Skeletal muscle tissue (tissue), 4 donors: ENCODE results near the gene S100A11. TPM values are rescaled to one million over a fixed set of nuclear protein-coding genes. Genes with fewer than 3 reads are reported as not detected.
A peak's percentile ranks its signal among the peaks of the same experiment; 100 is the strongest.

Source experiments
- H3K27ac ChIP-seq: one replicate; pipeline ENCODE4 v1.7.0; 2013; ENCODE audit warnings: mild to moderate bottlenecking, low read depth, low read length, inconsistent platforms
- H3K27me3 ChIP-seq, 3 donors: one replicate each; pipeline ENCODE4 v1.7.0; 2013; ENCODE audit warnings: low read length in 3 of 3; ENCODE audit not compliant: control insufficient read depth in 3 of 3, insufficient read depth in 3 of 3
- H3K36me3 ChIP-seq, 3 donors: one replicate each; pipeline ENCODE4 v1.7.0; 2013; ENCODE audit warnings: low read length in 3 of 3; ENCODE audit not compliant: control insufficient read depth in 3 of 3, insufficient read depth in 3 of 3
- H3K4me1 ChIP-seq, 3 donors: one replicate each; pipeline ENCODE4 v1.7.0; 2013; ENCODE audit warnings: low read length in 3 of 3, mild to moderate bottlenecking in 3 of 3; ENCODE audit not compliant: control insufficient read depth in 3 of 3, insufficient read depth in 3 of 3
- H3K4me3 ChIP-seq, 3 donors: one replicate each; pipeline ENCODE4 v1.7.0; 2013; ENCODE audit warnings: low read length in 3 of 3
- H3K9ac ChIP-seq, 3 donors: one replicate each; pipeline ENCODE4 v1.7.0; 2013; ENCODE audit warnings: low read length in 3 of 3, mild to moderate bottlenecking in 3 of 3, moderate library complexity in 2 of 3, low read depth in 1 of 3
- H3K9me3 ChIP-seq, 3 donors: one replicate each; pipeline ENCODE4 v1.7.0; 2013; ENCODE audit warnings: low read length in 3 of 3; ENCODE audit not compliant: control insufficient read depth in 3 of 3
- total RNA-seq: library from RNA; depleted of rRNA; stranded (reverse); fragments of >200 nt; gene quantifications from one replicate; pipeline ENCODE4 v1.2.3, GENCODE V29; 2014
- donor health status: Osteomylitis.

S100A11 gene
- total RNA-seq, 1 donor from 2014 or later: 10.4 TPM

GRCh38 chr1:151995774-151996173, 41.0 kb downstream of the S100A11 start:
- Histone ChIP-seq H3K4me3 (no peak overlapping the region), H3K9me3 (no peaks in the 10 kb centered on the region), H3K36me3 (no peaks in the 10 kb centered on the region), H3K27ac (no peak overlapping the region), H3K27me3 (peaks cover 0 to 19% (median 3%) of the 10 kb centered on the region in 3 donors), H3K4me1 (peaks cover 19 to 25% (median 24%) of the 10 kb centered on the region in 3 donors), H3K9ac (no peak overlapping the region)

GRCh38 chr1:151994956-151995355, 41.8 kb downstream of the S100A11 start:
- H3K9ac ChIP-seq: no peak overlapping the region
- peaks cover 0 to 19% (median 3%) of the 10 kb centered on the region in 3 donors for H3K27me3 ChIP-seq
- no peaks in the 10 kb centered on the region for H3K36me3 ChIP-seq
- no peaks in the 10 kb centered on the region for H3K9me3 ChIP-seq
- peaks cover 25 to 32% (median 31%) of the 10 kb centered on the region in 3 donors for H3K4me1 ChIP-seq
- H3K27ac ChIP-seq: peak overlapping the region; percentile 71
- no peak overlapping the region for H3K4me3 ChIP-seq

DNA sequence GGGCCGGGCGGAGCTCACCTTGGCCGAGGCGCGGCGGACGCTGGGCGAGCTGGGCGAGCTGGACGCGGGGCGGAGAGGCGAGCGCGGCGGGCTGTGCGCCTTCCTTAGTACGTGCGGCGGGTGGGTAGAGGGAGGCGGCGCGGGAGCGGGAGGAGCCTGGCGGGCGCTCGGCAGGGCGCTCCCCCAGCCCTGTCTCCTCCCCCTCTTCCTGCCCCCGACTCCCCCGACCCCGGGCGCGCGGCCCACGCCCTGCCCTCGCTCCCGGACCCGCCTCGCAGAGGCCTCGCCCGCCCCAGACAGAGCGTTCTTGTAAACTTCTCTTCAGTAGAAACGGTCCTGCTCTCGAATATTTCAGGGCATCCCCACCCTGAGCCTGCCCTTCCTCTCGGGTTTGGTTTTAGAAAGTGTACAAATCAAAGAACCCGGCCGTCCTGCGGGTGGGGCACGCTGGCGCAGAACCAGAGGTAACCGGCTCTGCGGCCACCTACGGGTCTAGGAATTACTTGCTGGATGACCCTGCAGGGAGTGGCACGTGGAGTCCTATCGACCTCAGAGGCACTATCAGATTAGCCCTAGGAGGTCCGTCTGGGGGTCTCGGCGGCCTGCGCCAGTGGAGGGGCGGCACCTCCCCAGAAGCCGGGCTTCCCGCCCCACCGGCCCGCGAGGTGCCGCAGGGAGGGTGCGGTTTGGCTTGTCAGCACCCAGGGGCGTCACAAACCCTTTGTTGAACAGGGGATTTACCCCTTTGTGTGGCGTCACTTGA, 42.9 kb downstream of the S100A11 start, which contains the start of gene S100A10:
S100A10 (minus strand) TSS at position 126 of the 763 bp plus-strand sequence. CDS start 7,629 bp downstream, outside the sequence.
- H3K4me1 ChIP-seq: peaks cover 34 to 43% (median 42%) of the 10 kb centered on the region in 3 donors
- peaks cover 0 to 19% (median 0%) of the 10 kb centered on the region in 3 donors for H3K27me3 ChIP-seq
- no peaks in the 10 kb centered on the region for H3K36me3 ChIP-seq

DNA sequence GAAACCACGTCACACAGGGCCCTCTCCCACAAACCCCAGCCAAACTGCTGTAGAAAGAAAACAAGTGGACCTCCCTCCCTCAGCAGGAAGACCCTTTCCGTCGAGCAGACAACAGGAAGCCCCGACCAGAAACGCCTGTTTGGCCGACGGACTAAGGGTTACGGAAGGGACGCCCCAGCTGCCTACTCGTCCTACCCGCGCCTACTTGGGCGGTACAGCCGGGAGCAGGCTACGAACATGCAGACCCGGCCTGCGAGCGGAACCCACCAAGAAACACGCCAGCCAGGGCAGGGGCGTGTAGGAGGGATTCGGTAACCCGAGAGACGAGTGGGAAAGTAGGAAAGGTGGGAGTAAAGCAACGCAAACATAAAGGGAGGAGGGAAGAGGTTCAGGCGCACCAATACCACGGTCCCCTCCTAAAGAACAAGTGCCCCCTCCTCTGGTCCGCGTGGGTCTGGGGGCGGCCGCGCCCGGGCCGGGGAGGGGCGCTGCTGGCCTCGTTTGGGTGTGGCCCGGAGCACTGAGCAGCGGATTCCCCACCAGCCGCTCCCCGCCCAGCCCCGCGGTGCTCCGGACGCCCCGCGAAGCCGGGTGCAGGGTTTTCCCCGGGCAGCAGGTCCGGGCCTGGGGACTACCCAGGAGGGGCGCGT, 43.6 kb downstream of the S100A11 start:
- H3K4me3 ChIP-seq: peak overlapping the region; percentile 66 to 89 (median 86)
- H3K4me1 ChIP-seq: peaks cover 38 to 50% (median 49%) of the 10 kb centered on the region in 3 donors

More for the DNA sequence above, 42.9 kb downstream of the S100A11 start, which contains the start of gene S100A10:
- Histone ChIP-seq H3K9me3 (no peaks in the 10 kb centered on the region), H3K9ac (peak within 1 kb of the TSS; percentile 56 to 85 (median 81)), H3K27ac (peak within 1 kb of the TSS; percentile 71), H3K4me3 (peak within 1 kb of the TSS; percentile 66 to 89 (median 86))

GRCh38 chr1:151992303-151993083, 44.3 kb downstream of the S100A11 start:
- peak overlapping the region; percentile 71 for H3K27ac ChIP-seq
- H3K4me3 ChIP-seq: peak overlapping the region; percentile 66 to 89 (median 86)
- H3K36me3 ChIP-seq: no peaks in the 10 kb centered on the region
- H3K4me1 ChIP-seq: peaks cover 38 to 54% (median 52%) of the 10 kb centered on the region in 3 donors
- peaks cover 0 to 19% (median 0%) of the 10 kb centered on the region in 3 donors for H3K27me3 ChIP-seq
- H3K9me3 ChIP-seq: no peaks in the 10 kb centered on the region
- peak overlapping the region; percentile 56 to 85 (median 81) for H3K9ac ChIP-seq

More for the DNA sequence above, 43.6 kb downstream of the S100A11 start:
- H3K27ac ChIP-seq: peak overlapping the region; percentile 71
- H3K36me3 ChIP-seq: no peaks in the 10 kb centered on the region
- no peaks in the 10 kb centered on the region for H3K9me3 ChIP-seq
- peak overlapping the region; percentile 56 to 85 (median 81) for H3K9ac ChIP-seq
- H3K27me3 ChIP-seq: peaks cover 0 to 19% (median 0%) of the 10 kb centered on the region in 3 donors

GRCh38 chr1:151991663-151992302, 45.0 kb downstream of the S100A11 start:
- H3K9ac ChIP-seq: peak overlapping the region; percentile 28 to 85 (median 56)
- peak overlapping the region; percentile 71 for H3K27ac ChIP-seq
- no peaks in the 10 kb centered on the region for H3K36me3 ChIP-seq
- H3K4me1 ChIP-seq: peaks cover 38 to 54% (median 52%) of the 10 kb centered on the region in 3 donors
- peaks cover 0 to 19% (median 0%) of the 10 kb centered on the region in 3 donors for H3K27me3 ChIP-seq
- peak overlapping the region; percentile 66 to 89 (median 86) for H3K4me3 ChIP-seq
- H3K9me3 ChIP-seq: no peaks in the 10 kb centered on the region

GRCh38 chr1:151990856-151991198, 46.0 kb downstream of the S100A11 start:
- Histone ChIP-seq H3K36me3 (peaks cover 0 to 3% (median 2%) of the 10 kb centered on the region in 3 donors), H3K9me3 (no peaks in the 10 kb centered on the region), H3K9ac (peak overlapping the region in 1 of 3 donors; percentile 54), H3K4me3 (peak overlapping the region in 1 of 3 donors; percentile 89), H3K27ac (peak overlapping the region; percentile 55), H3K4me1 (peaks cover 38 to 54% (median 52%) of the 10 kb centered on the region in 3 donors), H3K27me3 (peaks cover 0 to 19% (median 0%) of the 10 kb centered on the region in 3 donors)

GRCh38 chr1:151990058-151990855, 46.5 kb downstream of the S100A11 start:
- H3K4me1 ChIP-seq: peaks cover 38 to 54% (median 52%) of the 10 kb centered on the region in 3 donors

More at GRCh38 chr1:151990058-151990855, 46.5 kb downstream of the S100A11 start:
- Histone ChIP-seq H3K27me3 (peaks cover 0 to 19% (median 0%) of the 10 kb centered on the region in 3 donors), H3K4me3 (peak overlapping the region in 1 of 3 donors; percentile 89), H3K36me3 (peaks cover 5 to 8% (median 6%) of the 10 kb centered on the region in 3 donors), H3K9ac (no peak overlapping the region), H3K9me3 (no peaks in the 10 kb centered on the region), H3K27ac (peak overlapping the region; percentile 55)
